ENCODE data around the gene VPS33B.
"Not testable (repeated sequence)": the region's sequence is repeated elsewhere in the genome, so short reads cannot be mapped to it uniquely, and the experiment has no call there.

Gene VPS33B

DNA sequence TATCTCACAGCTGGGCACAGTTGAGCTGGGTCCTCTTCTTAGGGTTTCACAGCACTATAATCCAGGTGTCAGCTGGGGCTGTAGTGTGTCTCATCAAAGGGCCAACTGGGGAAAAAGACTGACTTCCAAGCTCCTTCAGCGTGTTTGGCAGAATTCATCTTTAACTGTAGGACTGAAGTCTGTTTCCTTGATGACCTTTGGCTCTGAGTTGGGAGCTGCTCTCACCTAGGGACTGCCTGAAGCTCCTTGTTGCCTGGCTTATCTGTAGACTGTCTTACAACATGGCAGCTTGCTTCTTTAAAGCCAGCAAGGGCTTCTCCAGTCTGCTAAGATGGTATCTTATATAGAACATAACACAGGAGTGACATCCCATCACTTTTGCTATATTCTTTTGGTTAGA, 5.3 kb upstream of the VPS33B start:
- DNase-seq = no peak

DNA sequence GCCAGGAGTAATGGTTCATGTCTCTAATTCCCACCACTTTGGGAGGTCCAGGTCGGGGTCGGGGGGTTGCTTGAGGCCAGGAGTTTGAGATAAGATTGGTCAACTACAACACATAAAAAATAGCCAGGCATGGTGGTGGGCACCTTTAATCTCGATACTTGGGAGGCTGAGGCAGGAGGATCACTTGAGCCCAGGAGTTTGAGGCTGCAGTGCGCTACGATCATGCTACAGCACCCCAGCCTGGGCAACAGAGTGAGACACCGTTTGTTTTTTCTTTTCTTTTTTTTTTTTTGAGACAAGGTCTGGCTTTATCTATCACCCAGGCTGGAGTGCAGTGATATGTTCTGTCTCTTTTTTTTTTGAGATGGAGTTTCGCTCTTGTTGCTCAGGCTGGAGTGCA, 1.3 kb upstream of the VPS33B start:
- DNase-seq = no peak

GRCh38 chr15:91022832-91023129, 387 bp upstream of the VPS33B start:
- DNase-seq = no peak

GRCh38 chr15:91021516-91022074, 799 bp downstream of the VPS33B start:
- no peak for DNase-seq

DNA sequence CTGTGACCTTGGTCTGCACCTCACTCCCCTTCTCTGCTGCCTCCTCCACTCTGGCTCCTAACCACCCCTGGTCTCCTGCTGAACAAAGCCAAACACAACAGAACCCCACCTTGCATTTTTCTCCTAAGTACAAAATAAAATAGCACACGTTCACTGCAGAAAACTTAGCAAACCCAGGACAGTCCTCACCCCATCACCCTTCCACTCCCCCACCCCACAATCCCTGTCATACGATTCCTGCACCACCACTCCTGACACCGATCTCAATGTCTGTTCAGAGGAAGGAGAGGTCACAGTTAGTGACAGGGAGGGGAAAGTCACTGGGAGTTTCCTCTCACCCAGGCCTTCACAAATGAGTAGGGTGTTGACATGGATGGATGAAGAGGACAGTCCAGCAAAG, 4.2 kb downstream of the VPS33B start:
- DNase-seq = no peak

DNA sequence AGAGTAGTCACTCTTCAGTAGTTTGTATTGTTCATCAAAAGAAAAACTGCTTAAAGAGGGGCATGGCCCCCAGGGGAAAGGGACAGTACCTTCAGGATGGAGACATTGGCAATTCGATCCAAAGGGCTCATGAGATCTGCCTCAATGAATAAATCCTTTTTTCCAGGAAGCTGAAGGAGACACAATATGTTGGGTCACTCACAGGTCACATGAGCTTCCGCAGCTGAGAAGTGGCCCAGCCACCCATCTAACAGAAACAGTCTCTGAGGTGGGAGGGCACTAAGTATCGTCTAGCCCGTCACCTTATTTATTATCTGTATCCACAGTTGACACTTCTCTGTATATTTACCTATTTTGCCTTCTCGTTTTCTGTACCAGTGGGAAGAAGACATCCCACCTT, 4.7 kb downstream of the VPS33B start:
- DNase-seq = no peak

DNA sequence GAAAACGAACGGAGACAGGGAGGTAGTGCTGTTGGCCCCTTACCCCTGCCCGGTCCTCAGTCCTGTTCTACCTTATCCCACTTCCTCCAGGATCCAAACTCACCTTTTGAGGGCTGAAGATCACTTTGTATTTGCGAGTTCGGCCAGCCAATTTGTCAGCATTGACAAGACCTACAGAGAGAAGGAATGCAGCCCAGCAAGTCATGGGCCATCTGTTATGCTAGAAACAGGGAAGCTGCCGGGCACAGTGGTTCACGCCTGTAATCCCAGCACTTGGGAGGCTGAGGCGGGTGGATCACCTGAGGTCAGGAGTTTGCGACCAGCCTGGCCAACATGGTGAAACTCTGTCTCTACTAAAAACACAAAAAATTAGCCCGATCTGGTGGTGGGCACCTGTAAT, 8.7 kb downstream of the VPS33B start:
- not testable (repeated sequence) for DNase-seq

GRCh38 chr15:91007266-91007665, 15.1 kb downstream of the VPS33B start:
- DNase-seq = no peak

DNA sequence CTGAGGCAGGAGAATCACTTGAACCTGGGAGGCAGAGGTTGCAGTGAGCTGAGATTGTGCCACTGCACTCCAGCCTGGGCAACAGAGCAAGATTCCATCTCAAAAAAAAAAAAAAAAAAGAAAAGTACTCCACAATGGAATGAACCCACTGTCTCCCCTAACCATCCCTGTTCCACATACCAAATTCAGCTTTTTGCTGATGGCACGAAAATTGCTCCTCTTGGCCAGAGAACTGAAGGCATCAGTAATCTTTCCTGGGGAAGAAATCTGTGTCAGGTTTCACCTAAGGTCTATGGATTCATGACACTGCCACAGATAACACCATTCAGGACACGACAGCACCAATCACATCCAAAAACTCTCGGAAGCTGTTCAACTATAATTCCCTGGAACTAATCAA, 21.2 kb downstream of the VPS33B start:
- no peak for DNase-seq

DNA sequence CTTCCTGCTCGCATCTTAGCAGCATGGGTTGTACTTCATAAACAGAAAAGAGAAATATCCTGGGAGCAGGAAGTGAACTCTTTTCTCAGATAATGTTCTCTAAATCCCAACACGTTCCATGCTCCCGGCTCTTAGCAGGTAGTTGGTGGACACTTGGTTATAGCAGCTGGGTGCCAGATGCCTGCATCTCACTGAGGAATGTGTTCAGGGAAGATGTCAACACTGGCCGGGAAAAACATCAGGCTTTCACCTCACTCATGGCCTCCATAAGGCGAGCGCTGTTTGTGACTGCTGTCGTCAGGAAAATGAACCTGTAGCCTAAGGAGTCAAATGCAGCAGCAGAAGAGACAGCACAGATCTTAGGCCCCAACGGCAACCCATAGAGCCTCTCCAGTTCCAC, 23.7 kb downstream of the VPS33B start:
- DNase-seq = no peak

GRCh38 chr15:90994417-90995311, 27.7 kb downstream of the VPS33B start, which contains the start of gene PRC1:
Gene PRC1, minus strand, starts transcription at chr15:90994535. Its CDS starts 118 bp downstream, at chr15:90994417.
- peak; percentile 98 to 99 for DNase-seq

GRCh38 chr15:90994059-90994416, 28.4 kb downstream of the VPS33B start:
- DNase-seq = peak in 1 of 2 donors; percentile 29

DNA sequence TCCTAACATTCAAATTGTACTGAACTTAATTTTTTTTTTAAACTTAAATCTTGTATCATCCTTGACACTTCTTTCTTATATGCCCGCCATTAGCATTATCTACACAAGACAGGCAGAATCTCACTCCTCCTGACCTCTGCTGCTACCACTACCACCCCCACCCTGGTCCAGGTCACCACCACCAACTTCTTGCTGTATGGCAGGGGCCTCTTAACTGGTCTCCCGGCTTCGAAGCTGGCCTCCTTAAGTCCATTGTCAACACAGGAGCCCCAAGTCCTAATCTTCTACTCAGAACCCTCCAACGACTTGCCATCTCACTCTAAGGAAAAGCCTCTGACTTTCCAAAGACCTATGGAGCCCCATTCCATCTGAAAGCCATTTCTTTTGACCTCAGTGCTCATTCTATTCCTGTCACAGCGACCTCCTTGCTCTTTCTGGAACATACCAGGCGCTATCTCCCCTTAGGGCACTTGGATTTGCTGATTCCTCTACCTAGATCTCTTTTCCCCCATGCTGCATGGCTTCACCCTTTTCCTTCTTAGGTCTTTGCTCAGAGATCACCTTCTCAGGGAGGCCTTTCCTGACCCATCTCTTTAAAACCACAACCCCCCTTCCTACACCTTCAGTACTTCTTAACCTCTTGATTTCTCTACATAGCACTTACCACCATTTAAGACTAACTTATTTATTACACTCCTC, 30.7 kb downstream of the VPS33B start:
- DNase-seq = no peak

- DNase-seq = no peak
Observed at GRCh38 chr15:90990446-90990845, 31.9 kb downstream of the VPS33B start.

GRCh38 chr15:90989040-90989768, 33.2 kb downstream of the VPS33B start:
- DNase-seq = no peak

GRCh38 chr15:90988296-90988695, 34.1 kb downstream of the VPS33B start:
- no peak for DNase-seq

- DNase-seq = no peak
Observed at GRCh38 chr15:90987561-90988141, 34.7 kb downstream of the VPS33B start.

DNA sequence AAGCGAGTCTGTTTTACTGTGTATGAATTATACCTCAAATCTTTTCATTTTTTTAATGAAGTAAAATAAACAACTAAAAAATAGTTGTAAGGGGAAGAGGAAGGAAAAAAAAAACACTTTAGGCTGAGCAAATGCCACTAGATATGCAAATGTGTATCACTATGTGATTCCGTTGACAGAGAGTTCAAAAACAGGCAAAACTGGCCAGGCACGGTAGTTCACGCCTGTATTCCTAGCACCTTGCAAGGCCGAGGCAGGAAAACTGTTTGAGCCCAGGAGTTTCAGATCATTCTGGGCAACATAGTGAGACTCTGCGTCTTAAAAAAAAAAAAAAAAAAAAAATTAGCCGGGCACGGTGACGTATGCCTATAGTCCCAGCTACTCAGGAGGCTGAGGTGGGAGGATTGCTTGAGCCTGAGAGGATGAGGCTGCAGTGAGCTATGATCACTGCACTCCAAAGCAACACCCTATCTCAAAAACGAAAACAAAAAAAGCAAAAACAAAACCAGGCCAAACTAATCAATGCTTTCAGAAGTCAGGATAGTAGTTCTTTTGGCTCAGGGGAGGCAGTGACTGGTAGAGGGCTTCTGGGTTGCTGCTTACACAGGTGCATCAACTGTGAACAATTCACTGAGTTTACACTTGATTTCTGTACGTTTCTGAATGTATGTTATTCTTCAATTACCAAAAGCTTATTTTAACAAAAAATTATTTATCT, 35.4 kb downstream of the VPS33B start:
- no peak for DNase-seq

GRCh38 chr15:90982135-90982534, 40.3 kb downstream of the VPS33B start:
- DNase-seq = no peak

DNA sequence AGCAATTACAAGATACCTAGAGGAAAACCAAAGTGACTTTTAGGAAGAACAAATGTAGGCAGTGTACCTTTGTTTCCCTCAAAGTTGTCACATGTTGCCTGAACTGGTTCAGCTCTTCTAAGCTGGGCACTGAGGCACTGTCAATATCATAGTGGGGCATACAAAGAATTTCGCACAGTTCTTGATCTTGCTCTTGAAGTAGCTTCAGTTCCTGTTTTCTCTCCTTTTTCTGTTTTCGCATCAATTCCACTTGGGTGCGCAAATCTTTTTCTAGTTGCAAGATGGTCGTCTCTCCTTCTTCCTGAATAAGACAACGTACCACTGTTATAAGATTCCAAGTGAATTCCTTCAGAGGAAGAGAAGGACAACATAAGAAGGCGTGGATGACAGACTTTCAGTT, 40.7 kb downstream of the VPS33B start:
- no peak for DNase-seq

GRCh38 chr15:90979582-90979981, 42.8 kb downstream of the VPS33B start:
- DNase-seq = no peak

DNA sequence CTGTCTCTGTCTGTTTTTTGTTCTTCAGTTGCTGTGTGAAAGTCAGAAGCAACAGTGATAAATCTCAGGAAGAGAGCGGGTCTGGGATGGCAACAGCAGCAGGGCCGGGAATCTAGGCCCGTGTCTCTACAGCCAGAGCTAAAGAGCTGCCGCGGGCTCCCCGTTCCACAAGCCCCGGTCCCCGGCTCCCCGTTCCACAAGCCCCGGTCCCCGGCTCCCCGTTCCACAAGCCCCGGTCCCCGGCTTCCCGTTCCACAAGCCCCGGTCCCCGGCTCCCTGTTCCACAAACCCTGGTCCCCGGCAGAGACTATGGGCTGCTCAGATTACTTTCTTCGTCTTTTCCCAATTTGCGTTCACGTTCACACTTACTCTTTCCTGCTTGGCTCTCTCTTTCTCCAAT, 48.2 kb downstream of the VPS33B start:
- no peak for DNase-seq

Data from stimulated activated CD4-positive, alpha-beta T cell treated with anti-CD3 and anti-CD28 coated beads, Interleukin-2, amount 100 ng/mL, for 24 hours (primary cell).